ENCODE results near the gene OR6K3.

OR6K3 gene

DNA sequence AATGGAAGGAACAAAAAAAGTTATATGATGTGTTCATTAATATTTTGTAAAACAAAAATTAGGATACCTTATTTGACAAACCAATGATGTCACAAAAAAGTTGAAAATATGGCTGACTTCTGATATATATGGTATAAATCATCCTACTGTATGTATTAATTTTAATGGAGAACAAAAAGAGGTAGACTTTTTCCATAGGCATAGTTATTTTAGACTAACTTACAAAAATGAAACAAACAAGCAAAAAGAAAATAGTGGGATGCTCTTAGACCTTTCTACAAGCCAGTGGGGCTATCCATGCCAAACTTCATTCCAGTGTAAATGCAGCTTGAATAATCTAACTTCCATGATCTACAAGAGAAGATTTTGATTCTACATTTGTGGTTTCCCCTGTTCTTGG, 33.5 kb downstream of the OR6K3 start:
- no peak for DNase-seq (ENCODE audit: low read depth)

DNA sequence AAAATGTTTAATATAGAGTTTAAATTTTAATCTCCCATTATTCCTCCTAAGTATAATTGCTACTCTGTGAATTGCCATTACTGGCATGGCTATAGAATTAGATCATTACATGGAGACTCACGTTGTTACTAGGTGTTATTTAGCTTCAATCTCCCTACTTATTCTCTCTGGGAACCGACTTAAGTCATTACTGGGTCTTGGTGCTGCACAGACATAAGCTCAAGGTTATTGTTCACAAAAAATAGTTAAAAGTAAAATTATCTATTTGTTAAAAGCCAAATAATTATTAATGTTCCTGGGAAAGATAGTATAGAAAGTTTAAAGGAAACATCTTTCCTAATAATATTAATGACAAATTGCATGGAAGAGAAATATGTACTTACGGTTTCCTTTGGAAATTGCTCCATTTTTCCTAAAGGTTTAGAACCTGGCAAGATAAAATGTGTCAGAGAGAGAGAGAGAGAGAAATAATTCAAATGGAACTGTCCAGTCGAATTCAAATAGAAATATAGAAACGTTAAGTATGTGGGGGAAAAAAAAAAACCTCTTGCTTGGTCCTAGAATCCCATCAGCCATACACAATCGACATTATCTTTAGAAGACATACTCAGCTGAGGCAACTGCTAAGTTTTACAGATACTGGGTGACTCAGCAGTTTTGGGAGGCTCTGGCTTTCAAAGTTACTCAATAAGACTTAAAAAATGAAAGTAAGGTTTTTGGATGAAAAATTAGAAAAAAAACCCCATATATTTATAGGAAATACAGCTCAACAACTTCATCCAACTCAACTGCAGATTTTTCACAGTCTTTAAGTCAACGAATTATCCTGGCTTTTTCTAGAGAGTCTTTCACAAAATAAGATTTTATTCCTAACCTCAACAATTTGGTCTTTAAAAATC, 34.2 kb downstream of the OR6K3 start, which contains the start of gene SPTA1:
Gene SPTA1 (minus strand): TSS at position 605 of the 899 bp plus-strand sequence. CDS start 198 bp downstream, at position 407.
- DNase-seq (ENCODE audit: low read depth), result no peak

DNA sequence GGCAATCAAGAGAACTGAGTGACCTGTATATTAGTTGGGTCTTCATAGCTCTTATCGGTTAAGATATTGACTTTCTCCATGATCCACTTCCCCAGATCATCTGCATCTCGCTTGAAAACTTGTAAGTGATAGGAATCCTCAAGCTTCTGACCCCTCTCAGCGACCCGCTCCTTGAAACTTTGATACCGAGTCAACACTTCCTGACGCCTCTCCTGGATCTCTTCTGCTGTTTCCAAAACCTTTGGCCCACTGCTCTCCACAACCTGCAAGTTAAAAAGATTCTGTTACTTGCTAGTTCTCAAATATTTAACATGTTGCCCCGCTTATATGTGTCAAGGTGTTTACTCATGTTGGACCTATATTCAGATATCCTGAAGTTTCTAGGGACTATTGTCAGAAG, 35.4 kb downstream of the OR6K3 start:
- no peak for DNase-seq (ENCODE audit: low read depth)

DNA sequence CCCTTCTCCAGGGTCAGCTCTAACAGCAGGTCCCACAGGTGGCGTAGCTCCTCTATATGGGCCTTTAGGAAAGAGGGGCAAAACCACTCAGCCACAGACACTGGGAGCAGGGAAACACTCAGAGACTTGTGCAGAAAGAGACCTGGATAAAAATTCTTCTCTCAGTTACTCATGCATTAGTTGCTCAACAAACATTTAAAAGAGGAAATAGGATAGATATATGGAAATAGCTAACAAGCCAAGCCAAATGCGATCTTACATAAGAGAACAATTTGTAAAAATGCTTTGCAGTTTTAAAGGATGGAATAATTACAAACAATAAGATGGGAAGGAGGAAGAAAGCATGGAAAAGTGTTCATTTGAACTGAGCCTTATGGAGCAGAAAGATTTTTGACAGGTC, 38.9 kb downstream of the OR6K3 start:
- no peak for DNase-seq (ENCODE audit: low read depth)

DNA sequence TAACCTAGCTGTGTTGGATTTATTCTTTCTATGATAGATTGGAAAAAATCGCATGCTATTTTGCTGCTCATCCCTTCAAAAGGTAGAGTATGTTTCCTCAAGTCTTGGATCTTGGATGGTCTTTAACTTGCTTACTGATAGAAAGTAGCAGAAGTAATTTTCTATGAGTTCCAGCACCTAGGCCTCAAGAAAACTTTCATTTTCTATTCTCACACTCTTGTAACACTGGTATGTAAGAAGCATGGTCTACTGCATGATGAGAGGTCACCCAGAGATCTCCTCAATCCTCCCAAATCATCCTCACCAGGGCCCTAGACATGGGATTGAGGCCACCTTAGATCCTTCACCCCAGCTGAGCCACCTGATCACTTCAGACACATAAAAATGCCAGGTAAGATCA, 41.2 kb downstream of the OR6K3 start:
- no peak for DNase-seq (ENCODE audit: low read depth)

DNA sequence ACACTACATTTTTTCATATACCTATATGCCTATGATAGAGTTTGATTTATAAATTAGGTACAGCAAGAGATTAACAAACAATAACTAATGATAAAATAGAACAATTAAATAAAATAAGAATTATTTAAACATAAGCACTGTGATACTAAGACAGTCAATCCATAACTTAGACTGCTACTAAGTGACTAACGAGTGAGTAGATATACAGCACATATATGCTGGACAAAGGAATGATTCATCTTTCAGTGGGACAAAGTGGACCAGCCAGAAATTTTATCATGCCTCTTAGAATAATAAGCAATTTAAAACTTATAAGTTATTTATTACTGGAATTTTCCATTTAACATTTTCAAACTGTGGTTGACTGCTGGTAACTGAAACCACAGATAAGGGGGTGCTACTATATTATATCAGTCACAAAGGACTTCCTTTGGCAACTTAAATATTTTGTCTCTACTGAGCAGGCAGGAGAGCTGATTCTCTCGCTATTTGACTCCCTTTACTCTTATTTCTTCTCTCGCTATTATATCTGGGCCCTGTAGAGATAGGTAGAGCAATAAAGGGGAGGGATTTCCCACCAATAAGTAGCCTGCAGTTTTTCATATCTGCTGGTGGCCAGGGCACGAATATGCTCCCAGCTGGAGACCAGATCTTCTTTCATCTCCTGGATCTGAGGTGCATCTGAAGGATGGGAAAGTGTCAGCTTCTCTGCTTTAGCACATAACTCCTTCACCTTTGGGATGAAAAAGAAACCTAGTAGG, 44.8 kb downstream of the OR6K3 start:
- DNase-seq (ENCODE audit: low read depth), result no peak

DNA sequence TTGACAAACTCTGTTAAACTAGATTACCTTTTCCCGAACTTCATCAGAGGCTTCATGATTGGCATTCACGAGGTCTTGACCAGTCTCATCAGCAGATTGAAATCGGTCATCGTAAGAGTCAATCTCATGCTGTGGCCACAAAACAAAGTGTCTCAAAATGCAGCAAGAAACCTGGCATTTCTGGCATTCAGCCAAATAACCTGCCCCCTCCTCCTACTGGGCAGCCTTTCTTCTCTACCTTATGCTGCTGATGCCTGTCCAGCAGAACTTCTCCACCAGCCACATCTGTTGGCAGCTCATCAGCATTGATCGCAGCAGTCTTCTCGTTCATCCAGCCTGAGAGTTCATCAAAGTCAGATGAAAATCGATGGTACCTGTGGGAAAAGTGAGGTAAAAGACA, 46.2 kb downstream of the OR6K3 start:
- no peak for DNase-seq (ENCODE audit: low read depth)

All from HS-27A (cell line).